ENCODE measurements around the gene VCL. TPM values are rescaled to one million over a fixed set of nuclear protein-coding genes. Genes with fewer than 3 reads are reported as not detected.

The VCL gene
- total and polyA plus RNA-seq, 2 of the 8 experiments (the other 6 are each of a cell fraction or from before 2014, with no cell fraction given), result 119 to 377 TPM

GRCh38 chr10:73965890-73966768 lies 31.8 kb upstream of the VCL start (continued):
- TF ChIP-seq SRF (IDR thresholded peaks at IDR 0.05; ENCODE audit: low read depth, low read length) (peak; percentile 100), E2F6 (IDR thresholded peaks at IDR 0.05) (no peak), TEAD4 (IDR thresholded peaks at IDR 0.05; ENCODE audit: low read depth, low read length) (peak; percentile 90), POLR2A (IDR thresholded peaks at IDR 0.05; ENCODE audit: control extremely low read depth in 1 of 2, low read depth in 2 of 2, low read length in 2 of 2) (peak; percentile 71 to 96)

Data from H1 (cell line).